ENCODE data around the gene ELAVL2. TPM values are rescaled to one million over a fixed set of nuclear protein-coding genes. Genes with fewer than 3 reads are reported as not detected.

ELAVL2 gene
- total and polyA plus RNA-seq, 9 of the 15 experiments (the other 6 are each of a cell fraction or from before 2014, with no cell fraction given), result not detected

DNA sequence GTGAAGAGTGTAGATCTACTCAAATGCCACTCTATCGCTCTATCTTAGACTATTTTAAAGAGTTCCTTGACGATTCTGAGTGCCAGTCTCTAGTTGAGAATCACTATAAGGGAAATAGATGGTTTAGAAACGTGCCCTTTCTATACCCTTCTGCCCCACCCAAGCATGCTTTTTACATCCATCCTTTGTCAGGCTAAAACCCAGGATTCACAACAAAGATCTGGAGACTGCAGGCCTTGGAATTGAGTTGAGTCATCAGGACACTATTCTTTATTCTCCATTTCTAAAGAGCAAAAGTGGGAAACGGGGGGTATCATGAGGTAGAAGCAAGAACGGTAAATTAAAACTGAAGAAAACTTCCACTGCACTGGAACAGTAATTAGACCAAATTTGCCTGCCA lies 48.7 kb downstream of the ELAVL2 start (continued):
- TF ChIP-seq, protein P1, sequence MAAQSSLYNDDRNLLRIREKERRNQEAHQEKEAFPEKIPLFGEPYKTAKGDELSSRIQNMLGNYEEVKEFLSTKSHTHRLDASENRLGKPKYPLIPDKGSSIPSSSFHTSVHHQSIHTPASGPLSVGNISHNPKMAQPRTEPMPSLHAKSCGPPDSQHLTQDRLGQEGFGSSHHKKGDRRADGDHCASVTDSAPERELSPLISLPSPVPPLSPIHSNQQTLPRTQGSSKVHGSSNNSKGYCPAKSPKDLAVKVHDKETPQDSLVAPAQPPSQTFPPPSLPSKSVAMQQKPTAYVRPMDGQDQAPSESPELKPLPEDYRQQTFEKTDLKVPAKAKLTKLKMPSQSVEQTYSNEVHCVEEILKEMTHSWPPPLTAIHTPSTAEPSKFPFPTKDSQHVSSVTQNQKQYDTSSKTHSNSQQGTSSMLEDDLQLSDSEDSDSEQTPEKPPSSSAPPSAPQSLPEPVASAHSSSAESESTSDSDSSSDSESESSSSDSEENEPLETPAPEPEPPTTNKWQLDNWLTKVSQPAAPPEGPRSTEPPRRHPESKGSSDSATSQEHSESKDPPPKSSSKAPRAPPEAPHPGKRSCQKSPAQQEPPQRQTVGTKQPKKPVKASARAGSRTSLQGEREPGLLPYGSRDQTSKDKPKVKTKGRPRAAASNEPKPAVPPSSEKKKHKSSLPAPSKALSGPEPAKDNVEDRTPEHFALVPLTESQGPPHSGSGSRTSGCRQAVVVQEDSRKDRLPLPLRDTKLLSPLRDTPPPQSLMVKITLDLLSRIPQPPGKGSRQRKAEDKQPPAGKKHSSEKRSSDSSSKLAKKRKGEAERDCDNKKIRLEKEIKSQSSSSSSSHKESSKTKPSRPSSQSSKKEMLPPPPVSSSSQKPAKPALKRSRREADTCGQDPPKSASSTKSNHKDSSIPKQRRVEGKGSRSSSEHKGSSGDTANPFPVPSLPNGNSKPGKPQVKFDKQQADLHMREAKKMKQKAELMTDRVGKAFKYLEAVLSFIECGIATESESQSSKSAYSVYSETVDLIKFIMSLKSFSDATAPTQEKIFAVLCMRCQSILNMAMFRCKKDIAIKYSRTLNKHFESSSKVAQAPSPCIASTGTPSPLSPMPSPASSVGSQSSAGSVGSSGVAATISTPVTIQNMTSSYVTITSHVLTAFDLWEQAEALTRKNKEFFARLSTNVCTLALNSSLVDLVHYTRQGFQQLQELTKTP (IDR thresholded peaks at IDR 0.05; ENCODE audit: low read depth in 1 of 2, partially characterized antibody in 2 of 2), result no peak
- TF ChIP-seq TBL1XR1 (IDR thresholded peaks at IDR 0.05; ENCODE audit: low read length in 2 of 2), result no peak
- no peak for TF ChIP-seq TRIM24 (IDR thresholded peaks at IDR 0.05)
- TF ChIP-seq ZC3H8 (IDR thresholded peaks at IDR 0.05), result no peak
- TF ChIP-seq, protein P2, sequence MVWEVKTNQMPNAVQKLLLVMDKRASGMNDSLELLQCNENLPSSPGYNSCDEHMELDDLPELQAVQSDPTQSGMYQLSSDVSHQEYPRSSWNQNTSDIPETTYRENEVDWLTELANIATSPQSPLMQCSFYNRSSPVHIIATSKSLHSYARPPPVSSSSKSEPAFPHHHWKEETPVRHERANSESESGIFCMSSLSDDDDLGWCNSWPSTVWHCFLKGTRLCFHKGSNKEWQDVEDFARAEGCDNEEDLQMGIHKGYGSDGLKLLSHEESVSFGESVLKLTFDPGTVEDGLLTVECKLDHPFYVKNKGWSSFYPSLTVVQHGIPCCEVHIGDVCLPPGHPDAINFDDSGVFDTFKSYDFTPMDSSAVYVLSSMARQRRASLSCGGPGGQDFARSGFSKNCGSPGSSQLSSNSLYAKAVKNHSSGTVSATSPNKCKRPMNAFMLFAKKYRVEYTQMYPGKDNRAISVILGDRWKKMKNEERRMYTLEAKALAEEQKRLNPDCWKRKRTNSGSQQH (CRISPR knock-in tag; IDR thresholded peaks at IDR 0.05), result no peak
- TF ChIP-seq, protein P3, sequence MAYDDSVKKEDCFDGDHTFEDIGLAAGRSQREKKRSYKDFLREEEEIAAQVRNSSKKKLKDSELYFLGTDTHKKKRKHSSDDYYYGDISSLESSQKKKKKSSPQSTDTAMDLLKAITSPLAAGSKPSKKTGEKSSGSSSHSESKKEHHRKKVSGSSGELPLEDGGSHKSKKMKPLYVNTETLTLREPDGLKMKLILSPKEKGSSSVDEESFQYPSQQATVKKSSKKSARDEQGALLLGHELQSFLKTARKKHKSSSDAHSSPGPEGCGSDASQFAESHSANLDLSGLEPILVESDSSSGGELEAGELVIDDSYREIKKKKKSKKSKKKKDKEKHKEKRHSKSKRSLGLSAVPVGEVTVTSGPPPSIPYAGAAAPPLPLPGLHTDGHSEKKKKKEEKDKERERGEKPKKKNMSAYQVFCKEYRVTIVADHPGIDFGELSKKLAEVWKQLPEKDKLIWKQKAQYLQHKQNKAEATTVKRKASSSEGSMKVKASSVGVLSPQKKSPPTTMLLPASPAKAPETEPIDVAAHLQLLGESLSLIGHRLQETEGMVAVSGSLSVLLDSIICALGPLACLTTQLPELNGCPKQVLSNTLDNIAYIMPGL (CRISPR knock-in tag; IDR thresholded peaks at IDR 0.05), result no peak
- TF ChIP-seq KLF1 (tag; IDR thresholded peaks at IDR 0.05), result no peak
- TF ChIP-seq SNIP1 (IDR thresholded peaks at IDR 0.05; ENCODE audit: low read depth), result no peak
- no peak for TF ChIP-seq TAF9B (IDR thresholded peaks at IDR 0.05; ENCODE audit: partially characterized antibody)
- no peak for TF ChIP-seq SMARCA4 (IDR thresholded peaks at IDR 0.05)
